HG03575 (cell line): ENCODE data around the gene ECT2.
"Not testable (repeated sequence)": the region's sequence is repeated elsewhere in the genome, so short reads cannot be mapped to it uniquely, and the experiment has no call there.

Experiments
- ATAC-seq: cut with Tn5 transposase; IDR thresholded peaks from one replicate; pipeline ENCODE4 v1.9.1; 2021; ENCODE audit not compliant: unreplicated experiment, insufficient number of reproducible peaks, low FRiP score; ENCODE audit errors: extremely low read depth

Gene ECT2

DNA sequence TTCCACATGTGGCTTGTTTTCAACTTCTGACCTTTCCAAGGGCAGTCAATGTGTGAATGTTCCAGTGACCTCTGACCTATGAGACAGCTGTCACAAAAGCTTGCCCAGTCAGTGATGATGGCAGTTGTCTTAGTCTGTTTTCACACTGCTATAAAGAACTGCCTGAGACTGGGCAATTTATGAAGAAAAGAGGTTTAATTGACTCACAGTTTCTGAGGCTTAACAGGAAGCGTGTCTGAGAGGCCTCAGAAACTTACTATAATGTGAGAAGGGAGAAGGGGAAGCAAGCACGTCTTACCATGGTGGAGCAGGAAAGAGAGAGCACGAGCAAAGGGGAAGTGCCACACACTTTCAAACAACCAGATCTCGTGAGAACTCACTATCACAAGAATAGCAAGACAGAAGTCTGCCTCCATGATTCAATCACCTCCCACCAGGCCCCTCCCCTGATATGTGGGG, 95.6 kb downstream of the ECT2 start:
- ATAC-seq = no peak

- no peak for ATAC-seq
Measured at GRCh38 chr3:172846706-172847105, 96.2 kb downstream of the ECT2 start.

GRCh38 chr3:172847292-172847691, 96.8 kb downstream of the ECT2 start:
- no peak for ATAC-seq

DNA sequence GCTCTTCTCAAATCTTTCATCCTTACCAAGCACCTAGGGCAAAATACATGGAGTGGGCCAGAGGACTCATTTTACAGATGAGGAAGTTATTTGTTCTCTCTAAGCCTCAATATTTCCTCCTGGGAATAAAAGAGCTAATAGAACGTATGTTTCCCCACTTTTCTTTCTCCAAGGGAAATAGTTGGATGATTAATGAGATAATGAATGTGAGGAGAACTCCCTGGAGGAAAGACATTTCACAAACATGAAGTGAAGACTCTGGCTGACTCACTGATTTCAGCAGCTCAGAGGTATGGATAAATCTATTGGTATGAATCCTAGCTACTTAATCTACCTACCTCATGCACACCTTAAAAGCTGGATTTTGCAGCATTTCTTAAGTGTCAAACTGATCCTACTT, 98.4 kb downstream of the ECT2 start:
- no peak for ATAC-seq

- no peak for ATAC-seq
Measured at GRCh38 chr3:172853005-172853404, 102.5 kb downstream of the ECT2 start.

DNA sequence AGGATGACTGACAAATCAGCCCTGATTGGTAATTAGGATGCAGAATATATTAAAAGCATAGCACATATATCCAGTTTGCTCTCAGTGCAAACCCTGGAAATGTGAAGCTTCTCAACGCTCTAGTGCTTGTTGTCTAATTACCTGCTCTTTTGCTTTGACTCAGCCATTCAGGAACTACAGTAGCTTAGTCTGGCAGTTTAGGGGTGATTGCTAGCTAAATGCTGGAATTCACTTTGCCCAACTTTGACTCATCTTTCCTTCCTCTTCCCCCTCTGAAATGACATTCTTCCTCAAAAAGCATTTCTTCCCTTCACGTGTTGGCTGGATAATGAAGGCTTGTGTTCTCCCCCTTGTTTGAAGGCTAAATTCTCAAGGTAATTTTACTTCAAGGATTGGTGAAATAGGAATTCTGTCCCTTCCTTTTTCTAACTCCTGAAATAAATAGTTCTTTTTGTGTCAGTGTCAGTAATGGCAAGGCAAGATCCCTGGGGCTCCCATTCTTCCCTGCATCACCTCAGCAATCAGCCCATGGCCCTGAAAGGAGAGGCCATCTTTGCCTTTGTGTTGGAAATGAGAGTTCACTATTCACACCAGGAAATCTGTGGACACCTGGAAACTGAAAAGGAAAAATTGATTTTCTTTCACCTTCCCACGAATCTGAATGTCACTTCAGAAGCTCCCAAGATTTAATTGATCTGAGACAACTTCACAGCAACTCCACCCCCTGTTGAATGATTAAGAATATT, 103.6 kb downstream of the ECT2 start:
- ATAC-seq = no peak

GRCh38 chr3:172855037-172855436, 104.5 kb downstream of the ECT2 start:
- ATAC-seq = no peak

GRCh38 chr3:172856795-172857742, 106.5 kb downstream of the ECT2 start:
- no peak for ATAC-seq

- ATAC-seq = no peak
Measured at GRCh38 chr3:172859041-172859440, 108.5 kb downstream of the ECT2 start.

- ATAC-seq = not testable (repeated sequence)
Measured at GRCh38 chr3:172866726-172867350, 116.3 kb downstream of the ECT2 start.

- no peak for ATAC-seq
Measured at GRCh38 chr3:172868582-172869200, 118.2 kb downstream of the ECT2 start.

- ATAC-seq = no peak
Measured at GRCh38 chr3:172869368-172869771, 118.8 kb downstream of the ECT2 start.

GRCh38 chr3:172869784-172870518, 119.4 kb downstream of the ECT2 start:
- no peak for ATAC-seq
